GM18861 (cell line): Measurements from ENCODE around the gene HSD17B14.

Experiments
- ATAC-seq: cut with Tn5 transposase; IDR thresholded peaks from one replicate; pipeline ENCODE4 v1.9.1; 2021; ENCODE audit not compliant: unreplicated experiment

Gene HSD17B14

GRCh38 chr19:48830965-48831364, 5.3 kb downstream of the HSD17B14 start:
- ATAC-seq = no peak

DNA sequence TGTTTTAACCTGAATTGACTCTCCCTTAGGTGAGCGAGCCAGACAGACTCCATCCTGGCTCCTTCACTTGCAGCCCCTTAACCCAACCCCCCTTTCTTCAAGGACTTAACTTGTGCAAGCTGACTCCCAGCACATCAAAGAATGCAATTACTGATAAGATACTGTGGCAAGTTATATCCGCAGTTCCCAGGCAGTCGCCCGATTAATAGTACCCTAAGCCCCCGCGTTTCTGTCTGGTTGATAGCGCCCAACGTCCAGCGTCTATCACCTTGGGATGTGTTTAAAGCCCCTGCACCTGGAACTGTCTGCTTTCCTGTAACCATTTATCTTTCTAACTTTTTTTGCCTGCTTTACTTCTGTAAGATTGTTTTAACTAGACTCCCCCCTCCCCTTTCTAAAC, 6.2 kb downstream of the HSD17B14 start:
- no peak for ATAC-seq

DNA sequence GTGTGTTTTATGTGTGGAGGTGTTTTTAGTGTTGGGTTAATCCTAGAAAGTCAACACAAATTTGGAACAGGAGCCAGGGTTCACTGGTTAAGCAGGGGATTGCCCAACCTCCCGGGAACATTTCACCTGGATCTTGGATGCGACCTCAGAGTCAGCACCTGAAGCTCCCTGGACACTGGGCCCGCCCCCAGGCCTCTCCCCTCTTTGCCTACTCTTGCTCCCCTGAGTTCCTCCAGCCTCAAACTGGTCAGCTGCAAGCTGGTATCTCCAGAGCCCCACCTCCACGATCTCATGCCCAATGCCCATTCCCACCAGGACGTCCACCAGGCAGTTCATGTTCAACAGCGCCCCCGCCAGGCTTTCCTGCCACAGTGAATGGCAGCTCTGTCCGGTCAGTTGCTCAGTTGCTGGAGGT, 9.7 kb downstream of the HSD17B14 start:
- no peak for ATAC-seq

DNA sequence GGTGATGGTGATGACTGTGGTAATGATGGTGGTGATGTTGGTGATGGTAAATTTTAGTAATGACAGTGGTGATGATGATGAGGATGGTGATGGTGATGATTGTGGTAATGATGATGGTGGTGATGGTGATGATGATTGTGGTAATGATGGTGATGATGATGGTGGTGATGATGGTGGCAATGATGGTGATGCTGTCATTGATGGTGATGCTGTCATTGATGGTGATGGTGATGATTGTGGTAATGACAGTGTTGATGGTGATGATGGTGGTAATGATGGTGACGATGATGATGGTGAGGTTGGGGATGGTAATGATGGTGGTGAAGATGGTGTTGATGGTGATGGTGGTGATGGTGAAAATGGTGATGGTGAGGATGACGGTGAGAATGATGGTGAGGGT, 13.8 kb downstream of the HSD17B14 start:
- no peak for ATAC-seq

- no peak for ATAC-seq
Observed at GRCh38 chr19:48821633-48822032, 14.7 kb downstream of the HSD17B14 start.

- no peak for ATAC-seq
Observed at GRCh38 chr19:48819366-48819816, 16.9 kb downstream of the HSD17B14 start.

GRCh38 chr19:48818234-48818820, 18.0 kb downstream of the HSD17B14 start:
- no peak for ATAC-seq

DNA sequence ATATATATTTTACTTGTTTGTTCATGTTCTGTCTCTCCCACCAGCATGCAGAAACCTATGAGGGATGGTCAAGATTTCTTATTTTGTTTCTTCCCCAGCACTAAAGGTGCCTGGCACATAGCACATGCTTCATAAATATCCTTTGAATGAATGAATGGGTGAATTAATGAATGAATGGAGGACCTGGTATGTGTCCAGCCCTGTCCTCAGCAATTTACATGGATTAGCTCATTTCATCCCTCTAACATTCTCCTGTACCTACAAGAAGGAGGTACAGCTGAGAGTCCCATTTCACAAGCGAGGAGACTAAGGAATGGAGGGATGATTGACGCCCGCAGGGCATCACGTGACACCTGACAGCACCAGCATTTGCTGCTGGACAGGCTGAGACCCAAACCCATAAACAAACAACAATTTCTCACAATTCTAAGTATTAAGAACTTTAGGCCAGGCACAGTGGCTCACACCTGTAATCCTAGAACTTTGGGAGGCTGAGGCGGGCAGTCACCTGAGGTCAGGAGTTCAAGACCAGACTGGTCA, 18.6 kb downstream of the HSD17B14 start:
- ATAC-seq = no peak

- no peak for ATAC-seq
Observed at GRCh38 chr19:48815870-48816501, 20.3 kb downstream of the HSD17B14 start.

DNA sequence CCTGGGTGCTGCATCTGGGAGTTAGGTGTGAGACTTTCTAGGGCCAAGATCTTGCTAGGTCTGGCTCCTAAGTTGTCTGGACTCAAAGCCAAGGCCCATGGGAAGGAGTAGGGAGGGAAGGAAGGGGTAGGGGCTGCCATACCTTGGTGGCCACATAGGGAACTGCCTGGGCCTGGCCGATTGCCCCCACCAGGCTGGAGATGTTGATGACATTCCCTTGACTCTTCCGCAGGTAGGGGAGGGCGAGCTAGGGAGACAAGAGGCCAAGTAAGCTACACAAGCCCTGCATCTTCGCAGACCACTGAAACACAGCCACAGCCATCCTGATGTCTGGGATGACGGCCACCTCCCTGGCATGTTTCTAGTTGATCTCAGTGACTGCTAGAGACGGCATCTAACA, 21.4 kb downstream of the HSD17B14 start:
- no peak for ATAC-seq

DNA sequence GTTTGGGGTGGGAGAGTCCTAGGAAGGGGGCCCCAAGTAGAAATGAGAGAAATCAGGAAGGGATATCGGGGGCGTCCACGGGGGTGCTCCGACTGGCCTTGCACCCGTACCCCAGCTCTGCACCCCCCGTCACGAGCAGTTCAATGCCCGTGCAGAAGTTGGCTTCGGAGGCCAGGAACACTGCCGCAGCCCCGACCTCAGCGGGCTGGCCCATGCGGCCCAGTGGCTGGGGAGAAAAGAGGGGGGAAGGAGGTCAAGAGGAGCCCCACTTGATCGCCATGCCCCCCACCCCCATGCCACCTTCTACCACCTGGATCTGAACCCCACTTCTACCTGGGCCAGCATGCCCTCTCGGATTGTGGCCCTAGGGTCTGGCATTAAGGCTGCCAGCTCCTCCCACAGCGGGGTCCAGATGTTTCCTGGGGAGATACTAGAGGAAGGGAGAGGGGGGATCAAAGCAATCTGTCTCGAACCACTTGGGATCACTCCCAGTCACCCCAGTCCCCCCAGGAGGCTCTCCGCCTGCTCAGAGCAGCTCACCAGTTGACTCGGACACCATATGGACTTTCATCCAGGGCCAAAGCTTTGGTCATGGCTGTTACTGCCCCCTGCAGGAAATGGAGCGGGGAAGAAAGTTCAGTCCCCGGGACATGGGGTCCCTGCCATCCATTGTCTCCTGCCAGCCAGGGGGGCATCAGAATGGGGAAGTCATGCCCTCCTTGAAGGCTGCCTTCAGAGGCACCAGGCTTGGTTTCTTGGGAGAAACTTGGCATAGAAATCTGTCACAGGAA, 23.0 kb downstream of the HSD17B14 start:
- ATAC-seq = no peak

DNA sequence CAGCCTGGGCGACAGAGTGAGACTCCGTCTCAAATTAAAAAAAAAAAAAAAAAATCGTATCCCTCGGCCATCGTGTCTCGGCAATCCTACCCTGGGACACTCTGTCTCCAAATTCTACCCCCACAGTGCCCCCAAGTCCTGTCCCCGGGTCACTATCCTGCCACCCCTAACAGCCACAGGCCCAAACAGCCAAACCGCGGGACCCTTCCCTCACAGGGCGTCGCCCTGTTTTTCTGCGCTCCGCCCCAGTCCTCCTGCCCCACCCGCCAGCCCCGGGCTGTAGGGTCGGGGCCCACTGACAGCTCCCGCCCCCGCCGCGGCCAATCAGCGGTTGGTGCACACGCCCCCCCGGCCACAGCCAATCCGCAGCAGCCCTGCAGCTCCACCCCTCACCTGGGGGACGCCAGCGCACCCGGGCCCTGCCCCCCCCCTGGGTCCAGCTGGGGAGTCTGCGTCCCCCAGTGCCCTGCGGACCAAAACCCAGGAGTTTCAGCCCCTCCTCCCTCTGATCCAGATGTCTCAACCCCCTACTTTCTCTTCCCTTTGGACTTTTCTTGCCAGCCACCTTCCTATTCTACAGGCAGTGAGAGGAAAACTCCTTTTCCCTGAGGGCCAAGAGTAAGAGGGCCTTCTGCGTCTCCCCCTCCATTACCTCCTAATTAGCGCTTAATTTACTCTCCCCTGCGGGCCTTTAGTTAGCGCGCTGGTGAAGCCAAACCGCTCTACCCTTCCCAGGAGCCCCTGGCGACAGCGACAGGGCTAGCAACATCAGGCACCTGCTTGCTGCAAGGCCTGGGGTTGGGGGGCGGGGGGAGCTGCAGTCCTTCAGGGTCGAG, 24.0 kb downstream of the HSD17B14 start:
- ATAC-seq = no peak

DNA sequence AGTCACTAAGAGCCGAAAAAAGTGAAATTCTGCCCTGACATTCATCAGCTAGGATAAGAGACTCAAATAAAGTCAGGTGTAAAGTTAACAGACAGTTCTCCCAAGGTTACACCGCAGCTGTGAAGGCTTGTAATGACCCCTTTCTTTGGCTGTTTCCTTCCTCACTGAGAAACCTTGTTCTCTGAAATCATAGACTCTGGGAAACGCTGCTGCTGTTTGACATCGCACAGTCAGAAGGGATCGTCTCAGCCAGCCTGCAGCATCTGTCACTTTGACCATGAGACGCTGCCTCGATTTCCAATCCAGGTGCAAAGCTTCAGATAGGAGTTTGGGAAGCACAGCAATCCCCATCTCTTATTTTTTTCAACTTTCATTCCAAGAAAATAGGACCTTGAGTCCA, 26.1 kb downstream of the HSD17B14 start:
- no peak for ATAC-seq

GRCh38 chr19:48807590-48808308, 28.5 kb downstream of the HSD17B14 start:
- no peak for ATAC-seq

DNA sequence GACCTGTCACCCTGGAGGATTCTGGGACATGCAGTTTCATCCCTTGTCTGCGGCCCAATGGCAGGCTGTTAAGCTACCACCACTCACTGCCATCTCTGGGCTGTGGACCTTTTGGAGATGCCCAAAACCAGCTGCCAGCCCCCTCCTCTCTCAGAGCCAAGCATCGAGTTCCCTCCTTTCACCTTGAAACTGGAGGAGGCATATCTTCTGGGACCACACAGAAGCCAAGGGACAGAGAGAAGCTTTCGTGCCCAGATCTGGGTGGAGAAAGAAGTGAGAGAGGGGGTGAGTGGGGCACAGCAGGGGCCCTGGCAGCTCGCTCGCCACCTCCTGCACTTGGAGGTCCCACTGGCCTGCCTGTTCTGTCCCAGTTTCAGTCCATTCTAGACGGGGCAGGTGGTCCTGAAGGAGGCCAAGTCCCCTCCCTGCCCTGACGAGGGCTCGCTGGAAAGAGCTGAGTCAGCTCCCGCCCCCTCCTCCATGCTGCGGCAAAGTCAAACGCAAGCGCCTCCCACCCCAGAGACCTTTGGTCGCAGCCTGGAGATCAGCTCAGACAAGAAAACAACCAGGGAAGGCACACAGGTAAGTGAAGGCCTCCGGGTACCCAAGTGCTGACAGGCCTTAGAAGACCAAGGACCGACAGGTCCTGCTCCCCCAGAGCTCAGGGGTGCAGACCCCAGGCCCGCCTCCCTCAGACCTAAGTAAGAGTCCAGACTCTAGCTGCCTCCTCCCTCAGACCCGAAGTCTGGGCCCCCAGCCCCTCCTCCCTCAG, 29.3 kb downstream of the HSD17B14 start:
- ATAC-seq = no peak

DNA sequence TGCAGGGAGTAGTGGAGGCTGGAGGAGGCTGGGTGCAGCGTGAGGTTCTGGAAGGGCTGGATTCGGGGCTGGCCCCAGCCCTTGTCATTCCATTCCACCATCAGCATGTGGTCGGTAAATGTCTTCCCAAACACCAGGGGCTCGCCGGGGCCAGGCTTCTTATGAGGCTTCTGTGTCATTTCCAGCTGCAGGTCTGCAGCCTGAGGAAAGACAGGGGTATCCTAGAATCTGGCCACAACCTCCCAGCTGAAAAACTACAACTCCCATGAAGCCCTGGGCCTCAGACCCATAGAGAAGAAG, 29.8 kb downstream of the HSD17B14 start:
- ATAC-seq = no peak

GRCh38 chr19:48805452-48805851, 30.8 kb downstream of the HSD17B14 start:
- no peak for ATAC-seq

- no peak for ATAC-seq
Observed at GRCh38 chr19:48804496-48804895, 31.8 kb downstream of the HSD17B14 start.

GRCh38 chr19:48802623-48803022, 33.7 kb downstream of the HSD17B14 start:
- ATAC-seq = no peak
